ENCODE data around the gene OR56A5.

- TF ChIP-seq, protein P1, sequence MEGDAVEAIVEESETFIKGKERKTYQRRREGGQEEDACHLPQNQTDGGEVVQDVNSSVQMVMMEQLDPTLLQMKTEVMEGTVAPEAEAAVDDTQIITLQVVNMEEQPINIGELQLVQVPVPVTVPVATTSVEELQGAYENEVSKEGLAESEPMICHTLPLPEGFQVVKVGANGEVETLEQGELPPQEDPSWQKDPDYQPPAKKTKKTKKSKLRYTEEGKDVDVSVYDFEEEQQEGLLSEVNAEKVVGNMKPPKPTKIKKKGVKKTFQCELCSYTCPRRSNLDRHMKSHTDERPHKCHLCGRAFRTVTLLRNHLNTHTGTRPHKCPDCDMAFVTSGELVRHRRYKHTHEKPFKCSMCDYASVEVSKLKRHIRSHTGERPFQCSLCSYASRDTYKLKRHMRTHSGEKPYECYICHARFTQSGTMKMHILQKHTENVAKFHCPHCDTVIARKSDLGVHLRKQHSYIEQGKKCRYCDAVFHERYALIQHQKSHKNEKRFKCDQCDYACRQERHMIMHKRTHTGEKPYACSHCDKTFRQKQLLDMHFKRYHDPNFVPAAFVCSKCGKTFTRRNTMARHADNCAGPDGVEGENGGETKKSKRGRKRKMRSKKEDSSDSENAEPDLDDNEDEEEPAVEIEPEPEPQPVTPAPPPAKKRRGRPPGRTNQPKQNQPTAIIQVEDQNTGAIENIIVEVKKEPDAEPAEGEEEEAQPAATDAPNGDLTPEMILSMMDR (IDR thresholded peaks at IDR 0.05; ENCODE audit: extremely low read depth in 1 of 2, insufficient read depth in 1 of 2, low read depth in 1 of 2, low read length in 2 of 2), result no peak
- TF ChIP-seq MAX (IDR thresholded peaks at IDR 0.05; ENCODE audit: insufficient read depth, insufficient read length), result no peak
- no peak for TF ChIP-seq EZH2 (IDR thresholded peaks at IDR 0.05; ENCODE audit: borderline replicate concordance, low read depth, low read length, severe bottlenecking)
- no peak for TF ChIP-seq POLR2A (IDR thresholded peaks at IDR 0.05; ENCODE audit: low read depth, low read length)
Observed at GRCh38 chr11:6013042-6013441, 44.7 kb upstream of the OR56A5 start.

Data from endothelial cell of umbilical vein (primary cell).